Spinal cord (tissue), 10 donors: ENCODE results near the gene RETREG2. TPM values are rescaled to one million over a fixed set of nuclear protein-coding genes. Genes with fewer than 3 reads are reported as not detected.

Experiments used
- DNase-seq, 6 donors: peaks; one replicate each; pipeline versions ENCODE4 v3.0.0 to v3.0.0-alpha.2; 2013 to 2015; ENCODE audit warnings: low spot score in 6 of 6, low read depth in 4 of 6
- H3K27ac ChIP-seq: one replicate; pipeline ENCODE4 v1.5.1; 2013; ENCODE audit warnings: low read depth, low read length, control low read depth
- H3K27me3 ChIP-seq: one replicate; pipeline ENCODE4 v1.6.1; 2013; ENCODE audit warnings: low read length; ENCODE audit not compliant: control insufficient read depth, insufficient read depth
- H3K36me3 ChIP-seq: one replicate; pipeline ENCODE4 v1.6.1; 2013; ENCODE audit warnings: low read length; ENCODE audit not compliant: control insufficient read depth, insufficient read depth
- H3K4me1 ChIP-seq: one replicate; pipeline ENCODE4 v1.6.1; 2013; ENCODE audit warnings: low read length; ENCODE audit not compliant: control insufficient read depth, insufficient read depth
- H3K4me3 ChIP-seq: one replicate; pipeline ENCODE4 v1.5.1; 2013; ENCODE audit warnings: low read depth, low read length, control low read depth
- H3K9me3 ChIP-seq: one replicate; pipeline ENCODE4 v1.6.1; 2013; ENCODE audit warnings: low read length; ENCODE audit not compliant: control insufficient read depth, insufficient read depth
- WGBS: methylation state at CpG from one replicate; pipeline ENCODE4 v1.1.5; 2013; ENCODE audit warnings: missing lambda C conversion rate; ENCODE audit not compliant: insufficient coverage; 5-methylcytosine and 5-hydroxymethylcytosine counted together
- polyA plus RNA-seq, 2 donors: library from polyadenylated mRNA; unstranded; fragments of 120-200 nt; gene quantifications; one replicate each; pipeline ENCODE4 v1.2.1, GENCODE V29; 2013; ENCODE audit not compliant: insufficient read length in 2 of 2
- total RNA-seq, 2 donors: library from RNA; depleted of rRNA in 1 of 2; stranded (reverse); fragments of 120-200 nt in 1 of 2; fragments of >200 nt in 1 of 2; gene quantifications; one replicate each; pipeline versions ENCODE4 v1.2.3 to v1.2.4, GENCODE V29; 2013 to 2014
- donor health status: healthy.

RETREG2 gene
- total and polyA plus RNA-seq, 4 donors: 64.6 to 188 (median 124) TPM

DNA sequence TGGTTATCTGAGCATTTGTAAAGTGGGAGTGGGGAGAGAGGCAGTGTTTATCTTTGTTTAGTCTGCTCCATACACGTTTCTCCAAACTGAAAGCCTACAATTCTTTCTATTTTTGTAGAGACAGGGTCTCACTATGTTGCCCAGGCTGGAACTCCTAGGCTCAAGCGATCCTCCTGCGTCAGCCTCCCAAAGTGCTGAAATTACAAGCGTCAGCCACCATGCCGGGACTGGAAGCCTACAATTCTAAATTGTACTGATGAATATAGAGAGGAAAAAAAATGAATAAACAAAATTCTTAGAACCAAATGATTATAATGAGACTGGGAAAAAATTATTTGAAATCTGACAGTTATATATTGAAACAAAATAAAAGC is 27.1 kb downstream of the RETREG2 start:
- no peaks in the 10 kb centered on the region for H3K27me3 ChIP-seq
- H3K4me1 ChIP-seq: peaks cover 20% of the 10 kb centered on the region
- DNase-seq: no peak
- H3K4me3 ChIP-seq: no peak overlapping the region
- WGBS: 80% methylated on average over 1 of the region's 5 CpGs
- H3K36me3 ChIP-seq: peaks cover 17% of the 10 kb centered on the region
- no peaks in the 10 kb centered on the region for H3K9me3 ChIP-seq
- H3K27ac ChIP-seq: no peak overlapping the region

DNA sequence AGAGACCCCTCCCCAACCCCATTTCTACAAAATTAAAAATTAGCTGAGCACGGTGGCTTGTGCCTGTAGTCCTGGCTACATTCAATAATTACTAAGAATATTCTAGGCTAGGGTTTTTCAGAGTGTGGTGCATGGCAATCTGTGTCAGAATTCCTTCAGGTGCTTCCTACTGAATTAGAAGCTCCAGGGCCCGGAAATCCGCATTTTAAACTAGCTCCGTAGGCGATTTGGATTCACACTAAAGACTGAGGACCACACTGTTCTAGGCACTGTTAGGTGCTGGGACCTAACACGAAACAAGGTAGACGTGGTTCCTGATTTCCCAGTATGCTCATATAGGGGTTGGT is 27.9 kb downstream of the RETREG2 start:
- Histone ChIP-seq H3K4me1 (peaks cover 20% of the 10 kb centered on the region), H3K36me3 (peaks cover 25% of the 10 kb centered on the region), H3K9me3 (no peaks in the 10 kb centered on the region), H3K4me3 (peak overlapping the region; percentile 84), H3K27ac (peak overlapping the region; percentile 98), H3K27me3 (no peaks in the 10 kb centered on the region)
- DNase-seq: no peak
- WGBS: 20% methylated on average over 6 of the region's 7 CpGs

DNA sequence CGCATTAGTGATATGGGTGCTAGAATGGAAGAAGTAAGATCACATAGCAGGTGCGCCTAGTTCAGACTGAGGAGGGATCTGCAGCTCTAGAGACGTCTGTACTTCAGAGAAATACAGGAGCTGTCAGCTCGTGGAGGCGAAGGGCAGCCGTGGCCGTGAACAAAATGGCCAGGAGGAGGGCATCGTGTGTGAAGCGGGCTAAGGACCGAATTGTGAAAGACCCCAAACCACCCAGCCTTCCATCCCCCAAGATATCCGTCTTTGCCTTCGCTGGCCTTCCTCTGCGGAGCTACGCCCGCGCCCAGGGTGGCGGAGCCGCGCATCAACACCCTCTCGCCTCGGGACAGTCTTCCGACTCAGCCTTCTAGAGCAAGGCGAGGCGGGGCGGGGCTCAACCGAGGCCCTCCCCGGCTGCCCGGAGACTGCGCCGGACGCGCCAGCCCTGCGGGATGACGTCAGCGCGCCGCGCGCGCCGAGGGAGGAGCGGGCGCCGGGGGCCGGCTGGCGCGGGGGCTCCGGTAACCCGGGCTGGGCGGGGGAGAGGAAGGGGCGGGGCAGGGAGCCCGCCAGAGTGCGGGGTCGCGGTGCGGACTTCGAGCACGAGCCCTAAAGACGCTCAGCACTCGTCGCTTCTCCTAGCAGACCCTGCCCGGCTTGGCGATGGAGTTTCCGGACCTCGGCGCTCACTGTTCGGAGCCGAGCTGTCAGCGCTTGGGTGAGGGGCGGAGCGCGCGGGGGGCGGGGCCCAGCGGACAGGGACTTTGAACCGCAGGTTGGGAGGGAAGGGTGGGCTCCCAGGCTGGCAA is 28.5 kb downstream of the RETREG2 start, which contains the start of gene ZFAND2B:
TSS of gene ZFAND2B (plus strand) at position 455 of the 806 bp plus-strand sequence. CDS start at position 661, 206 bp downstream.
- peak; percentile 89 to 99 (median 95) for DNase-seq
- Histone ChIP-seq H3K4me1 (peaks cover 20% of the 10 kb centered on the region), H3K4me3 (peak within 1 kb of the TSS; percentile 84), H3K27ac (peak within 1 kb of the TSS; percentile 98), H3K36me3 (peaks cover 31% of the 10 kb centered on the region), H3K27me3 (no peaks in the 10 kb centered on the region), H3K9me3 (no peaks in the 10 kb centered on the region)
- WGBS: under 1% methylated on average over 67 of the region's 76 CpGs

DNA sequence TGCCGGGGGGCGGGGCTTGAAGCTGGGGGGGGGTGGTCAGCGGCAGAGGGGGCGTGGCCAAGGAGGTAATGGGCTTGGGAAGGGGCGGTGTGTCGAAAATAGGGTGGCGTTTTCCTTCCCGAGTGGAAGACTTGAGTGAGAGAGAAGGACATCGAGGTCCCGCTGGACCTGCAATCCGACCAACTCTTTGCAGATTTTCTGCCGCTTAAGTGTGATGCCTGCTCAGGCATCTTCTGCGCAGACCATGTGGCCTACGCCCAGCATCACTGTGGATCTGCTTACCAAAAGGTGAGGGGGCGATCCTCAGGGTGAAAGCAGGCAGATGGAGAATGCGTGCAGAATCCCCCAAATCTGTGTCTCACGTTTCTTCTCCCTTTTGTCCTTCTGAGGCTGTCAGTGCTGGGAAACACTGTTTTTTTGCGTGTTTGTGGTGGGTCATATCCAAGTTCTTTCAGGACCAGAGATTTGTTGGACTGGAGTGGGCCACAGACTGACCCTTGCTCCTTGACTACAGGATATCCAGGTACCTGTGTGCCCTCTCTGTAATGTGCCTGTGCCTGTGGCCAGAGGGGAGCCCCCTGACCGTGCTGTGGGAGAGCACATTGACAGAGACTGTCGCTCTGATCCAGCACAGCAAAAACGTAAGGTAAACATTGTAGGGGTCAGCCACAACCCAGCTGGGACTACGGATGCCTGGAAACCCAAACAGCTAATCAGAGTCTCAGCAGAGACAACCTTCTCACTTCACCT is 29.2 kb downstream of the RETREG2 start:
- 11% methylated on average over 20 of the region's 22 CpGs for WGBS
- Histone ChIP-seq H3K27me3 (no peaks in the 10 kb centered on the region), H3K27ac (peak overlapping the region; percentile 97), H3K4me3 (peak overlapping the region; percentile 84), H3K36me3 (peaks cover 36% of the 10 kb centered on the region), H3K4me1 (peaks cover 20% of the 10 kb centered on the region), H3K9me3 (no peaks in the 10 kb centered on the region)
- no peak for DNase-seq

DNA sequence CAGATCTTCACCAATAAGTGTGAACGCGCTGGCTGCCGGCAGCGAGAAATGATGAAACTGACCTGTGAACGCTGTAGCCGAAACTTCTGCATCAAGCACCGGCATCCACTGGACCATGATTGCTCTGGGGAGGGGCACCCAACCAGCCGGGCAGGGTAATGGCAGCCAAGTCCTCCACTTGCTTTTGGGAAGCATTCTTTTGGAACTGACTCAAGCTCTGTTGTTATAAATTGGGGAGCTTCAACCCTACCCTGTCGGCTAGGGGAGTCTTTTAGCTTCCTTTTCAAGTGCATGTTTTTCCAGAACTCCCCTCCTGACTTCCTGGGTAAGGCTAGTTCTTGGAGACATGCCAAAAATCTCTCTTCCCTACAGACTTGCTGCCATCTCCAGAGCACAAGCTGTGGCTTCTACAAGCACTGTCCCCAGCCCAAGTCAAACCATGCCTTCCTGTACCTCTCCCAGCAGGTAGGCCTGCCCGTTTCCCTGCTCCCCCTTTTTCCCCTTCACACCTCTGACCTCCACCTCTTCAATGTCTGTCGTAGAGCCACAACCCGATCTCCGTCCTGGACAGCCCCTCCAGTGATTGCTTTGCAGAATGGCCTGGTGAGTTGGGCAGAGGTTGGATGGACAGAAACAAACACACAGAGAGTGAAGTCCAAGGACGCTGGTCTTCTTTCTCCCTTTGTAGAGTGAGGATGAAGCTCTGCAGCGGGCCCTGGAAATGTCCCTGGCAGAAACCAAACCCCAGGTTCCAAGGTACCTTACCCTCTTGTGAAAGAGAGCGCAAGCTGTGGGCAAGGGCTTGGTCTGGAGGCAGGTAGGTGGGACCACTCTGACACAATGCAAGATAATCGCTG is 30.0 kb downstream of the RETREG2 start:
- 59% methylated on average over 11 of the region's 17 CpGs for WGBS
- peaks cover 45% of the 10 kb centered on the region for H3K36me3 ChIP-seq

DNA sequence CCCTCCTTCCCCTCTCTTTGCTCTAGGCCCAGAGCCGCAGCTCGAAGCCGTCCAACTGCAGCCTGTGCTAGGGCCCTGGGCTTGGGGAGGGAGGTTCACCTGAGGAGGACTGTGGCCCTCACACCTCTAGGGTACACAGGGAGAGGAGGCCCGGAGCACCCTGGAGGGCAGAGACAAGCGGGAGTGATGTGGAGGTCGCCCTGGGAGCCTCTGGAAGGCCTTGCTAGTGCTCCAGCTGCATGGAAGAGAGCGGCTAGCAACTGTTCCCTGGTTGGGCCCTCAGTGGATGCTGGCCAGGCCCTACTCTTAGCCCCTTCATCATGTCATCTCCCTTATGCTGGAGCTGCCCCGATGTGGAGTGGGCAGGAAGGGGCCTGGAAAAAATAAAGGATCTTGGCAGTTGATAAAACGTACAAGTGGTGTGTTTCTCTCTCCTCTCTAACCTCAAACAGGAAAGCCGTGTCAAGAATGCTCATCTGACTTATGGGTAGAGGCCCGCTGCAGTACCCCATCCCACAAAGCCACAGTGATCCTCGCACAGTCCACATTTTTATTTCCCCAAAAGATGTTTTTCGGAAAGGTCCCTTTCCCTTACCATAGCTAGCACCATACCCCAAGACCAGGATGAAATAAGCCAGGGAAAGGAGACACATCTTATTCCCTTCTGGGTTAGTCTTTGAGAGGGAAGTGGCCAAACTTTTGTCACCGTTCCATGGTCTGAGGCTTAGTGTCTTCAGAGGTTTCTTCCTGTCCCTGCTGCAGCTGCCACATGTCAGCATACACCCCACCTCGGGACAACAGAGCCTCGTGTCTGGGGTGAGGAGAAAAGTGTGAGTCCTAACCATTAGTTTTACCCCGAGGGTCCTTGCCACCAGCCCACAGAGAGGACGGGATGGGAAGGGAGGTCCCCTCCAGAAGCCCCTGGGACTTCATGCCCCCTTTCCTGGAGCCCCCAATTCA is 31.4 kb downstream of the RETREG2 start:
- Histone ChIP-seq H3K4me1 (peaks cover 20% of the 10 kb centered on the region), H3K27ac (no peak overlapping the region), H3K9me3 (no peaks in the 10 kb centered on the region), H3K4me3 (no peak overlapping the region), H3K36me3 (peaks cover 59% of the 10 kb centered on the region), H3K27me3 (no peaks in the 10 kb centered on the region)
- no peak for DNase-seq
- 86% methylated on average over 10 of the region's 18 CpGs for WGBS

More for the DNA sequence above, 30.0 kb downstream of the RETREG2 start:
- Histone ChIP-seq H3K27me3 (no peaks in the 10 kb centered on the region), H3K9me3 (no peaks in the 10 kb centered on the region), H3K4me1 (peaks cover 20% of the 10 kb centered on the region), H3K27ac (peak overlapping the region; percentile 97), H3K4me3 (no peak overlapping the region)
- DNase-seq: peak in 1 of 6 donors; percentile 44

DNA sequence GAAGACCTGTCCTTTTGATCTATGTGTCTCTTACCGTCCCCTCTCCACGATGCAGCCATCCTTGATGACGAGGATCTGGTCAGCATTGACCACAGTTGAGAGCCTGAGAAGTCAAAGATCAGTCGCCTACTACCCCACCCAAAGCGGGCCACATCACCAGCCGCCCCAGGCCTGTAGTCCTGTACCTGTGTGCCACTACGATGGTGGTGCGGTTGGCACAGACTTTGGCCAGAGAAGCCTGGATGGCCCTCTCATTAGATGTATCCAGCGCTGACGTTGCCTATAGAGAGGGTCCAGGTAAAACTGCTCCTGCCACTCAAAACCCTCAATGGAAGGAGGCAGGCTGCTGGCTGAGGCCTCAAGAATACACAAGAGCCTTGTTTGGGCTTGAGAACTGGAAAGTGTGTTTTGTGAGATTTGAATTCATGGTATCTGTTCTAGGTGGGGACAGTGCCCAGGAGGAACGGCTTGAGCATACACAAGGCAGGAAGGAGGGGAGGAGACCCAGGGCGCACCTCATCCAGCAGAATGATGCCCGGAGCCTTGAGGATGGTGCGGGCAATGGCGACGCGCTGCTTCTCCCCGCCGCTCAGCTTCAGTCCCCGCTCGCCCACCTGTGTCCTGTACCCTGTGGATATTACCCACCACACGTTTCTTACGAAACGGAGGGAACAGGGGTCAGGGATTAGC is 32.3 kb downstream of the RETREG2 start:
- Histone ChIP-seq H3K9me3 (no peaks in the 10 kb centered on the region), H3K27me3 (no peaks in the 10 kb centered on the region), H3K27ac (no peak overlapping the region), H3K36me3 (peaks cover 63% of the 10 kb centered on the region), H3K4me3 (no peak overlapping the region), H3K4me1 (peaks cover 20% of the 10 kb centered on the region)
- DNase-seq: no peak
- WGBS: 95% methylated on average over 24 of the region's 24 CpGs

DNA sequence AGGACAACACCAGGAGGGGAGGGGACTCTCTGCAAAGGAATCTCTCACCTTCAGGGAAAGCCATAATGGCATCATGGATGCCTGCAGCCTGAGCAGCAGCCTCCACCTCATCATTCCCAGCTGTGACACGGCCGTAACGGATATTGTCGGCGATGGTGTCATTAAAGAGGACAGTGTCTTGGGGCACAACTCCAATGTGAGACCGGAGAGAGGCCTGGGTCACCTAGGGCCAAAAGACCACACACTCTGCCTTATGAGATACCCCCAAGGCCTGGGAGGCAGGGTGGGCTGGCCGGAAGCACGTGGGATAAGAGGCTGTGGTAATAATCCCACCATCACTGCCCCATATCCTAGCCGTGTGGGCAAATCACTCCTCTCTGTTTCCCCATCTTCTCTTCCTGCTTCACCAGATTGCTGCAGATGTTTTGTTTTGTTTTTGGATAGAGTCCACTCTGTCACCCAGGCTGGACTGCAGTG is 32.8 kb downstream of the RETREG2 start:
- H3K27ac ChIP-seq: no peak overlapping the region
- no peaks in the 10 kb centered on the region for H3K9me3 ChIP-seq
- H3K4me3 ChIP-seq: no peak overlapping the region
- no peak for DNase-seq
- no peaks in the 10 kb centered on the region for H3K27me3 ChIP-seq
- WGBS: 100% methylated on average over 1 of the region's 9 CpGs
- H3K4me1 ChIP-seq: peaks cover 22% of the 10 kb centered on the region
- H3K36me3 ChIP-seq: peaks cover 69% of the 10 kb centered on the region
